Measurements from ENCODE around the gene CYP2S1. TPM values are rescaled to one million over a fixed set of nuclear protein-coding genes. Genes with fewer than 3 reads are reported as not detected.

CYP2S1 gene
- total RNA-seq, 1 donor from 2014 or later: 11.1 TPM

Other genes with a start within 250 kb of the CYP2S1 start
- not detected in 2 replicates for gene CYP2B6, start 201.9 kb upstream of the CYP2S1 start, total RNA-seq
- not detected in 2 replicates for gene CYP2A13, start 104.8 kb upstream of the CYP2S1 start, total RNA-seq
- not detected in 2 replicates for gene CYP2F1, start 78.8 kb upstream of the CYP2S1 start, total RNA-seq
- gene AXL, start 26.0 kb downstream of the CYP2S1 start, total RNA-seq: 134 and 156 TPM in 2 replicates
- gene HNRNPUL1, start 71.2 kb downstream of the CYP2S1 start, total RNA-seq: 164 and 174 TPM in 2 replicates
- gene CCDC97, start 117.0 kb downstream of the CYP2S1 start, total RNA-seq: 15.2 and 18.1 TPM in 2 replicates
- 155 and 199 TPM in 2 replicates for gene TGFB1, start 160.7 kb downstream of the CYP2S1 start, total RNA-seq
- 5.5 and 5.9 TPM in 2 replicates for gene B9D2, start 170.9 kb downstream of the CYP2S1 start, total RNA-seq
- gene TMEM91, start 183.3 kb downstream of the CYP2S1 start, total RNA-seq: 7.4 and 8.9 TPM in 2 replicates
- 18.3 and 19.8 TPM in 2 replicates for gene EXOSC5, start 204.1 kb downstream of the CYP2S1 start, total RNA-seq
- 9.2 and 9.8 TPM in 2 replicates for gene BCKDHA, start 204.6 kb downstream of the CYP2S1 start, total RNA-seq
- 2.5 and 3.0 TPM in 2 replicates for gene B3GNT8, start 234.2 kb downstream of the CYP2S1 start, total RNA-seq
- gene DMAC2, start 246.7 kb downstream of the CYP2S1 start, total RNA-seq: 57.5 and 60.3 TPM in 2 replicates
- gene ERICH4, start 249.9 kb downstream of the CYP2S1 start, total RNA-seq: not detected in 2 replicates